HG03521 (cell line): Measurements from ENCODE around the gene BLOC1S6.
A peak's percentile ranks its signal among the peaks of the same experiment; 100 is the strongest.
"Not testable (repeated sequence)": the region's sequence is repeated elsewhere in the genome, so short reads cannot be mapped to it uniquely, and the experiment has no call there.

Experiments used
- ATAC-seq: cut with Tn5 transposase; IDR thresholded peaks from one replicate; pipeline ENCODE4 v1.9.1; 2021; ENCODE audit warnings: mild to moderate bottlenecking, moderate library complexity; ENCODE audit not compliant: unreplicated experiment

BLOC1S6 gene

DNA sequence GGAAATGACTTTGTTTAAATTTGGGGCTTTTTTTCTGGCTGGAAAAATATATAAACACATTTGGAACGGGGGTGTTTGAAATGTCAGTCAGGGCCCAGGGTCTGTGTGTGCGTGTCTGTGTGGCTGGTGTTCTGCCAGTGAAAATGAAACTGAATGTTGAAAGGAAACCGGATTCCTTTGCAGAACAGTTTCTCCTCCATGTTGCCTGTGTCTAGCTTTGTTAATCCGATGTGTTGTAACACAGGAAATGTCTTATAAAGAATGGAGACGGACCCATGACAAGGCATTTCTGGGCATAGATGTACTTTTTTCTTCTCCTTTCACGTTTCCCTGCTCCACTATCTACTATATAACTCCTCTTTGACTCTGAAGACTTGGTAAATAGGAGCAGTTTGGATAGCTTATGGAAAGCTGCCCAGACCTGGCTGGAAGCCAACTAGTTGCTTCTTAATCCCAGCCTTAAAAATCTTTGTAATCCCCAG lies 50.4 kb downstream of the BLOC1S6 start:
- peak; percentile 41 for ATAC-seq

DNA sequence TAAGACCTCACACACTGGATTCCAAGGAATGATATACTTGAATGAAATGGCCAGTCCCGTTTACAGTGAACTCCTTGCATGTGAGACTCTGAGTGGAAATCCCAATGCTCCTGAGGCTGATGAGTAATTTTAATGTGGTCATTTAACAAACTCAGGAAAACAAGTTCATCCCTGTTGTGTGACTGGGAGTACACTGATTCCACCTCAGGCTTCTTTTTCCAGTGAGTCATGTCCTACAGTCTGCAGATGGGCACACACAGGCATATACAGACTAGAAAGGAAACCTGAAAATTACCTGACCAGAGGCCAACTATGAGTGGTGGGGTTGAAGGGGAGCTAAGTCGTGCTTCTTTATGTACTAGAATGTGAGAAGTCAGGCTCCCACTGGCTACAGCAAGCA lies 53.4 kb downstream of the BLOC1S6 start:
- ATAC-seq: no peak

DNA sequence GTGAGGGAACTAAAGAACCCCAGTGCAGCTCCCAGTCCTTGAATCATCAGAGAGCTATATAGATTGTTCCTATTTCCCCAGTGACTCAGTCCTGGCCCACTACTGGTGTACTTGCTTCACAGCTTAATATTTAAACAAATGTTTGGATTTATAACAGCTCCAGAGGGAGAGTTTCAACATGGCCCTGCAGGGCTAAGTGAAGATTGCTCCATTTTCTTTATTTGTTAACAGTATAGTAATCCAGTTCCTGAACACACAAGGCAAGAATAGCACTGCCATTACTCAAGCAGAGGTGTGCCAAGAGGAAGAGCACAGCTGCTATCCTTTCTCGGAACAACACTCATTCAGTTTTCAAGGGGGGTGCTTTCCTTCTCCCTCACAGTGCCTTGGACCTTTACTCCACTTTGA lies 54.2 kb downstream of the BLOC1S6 start:
- ATAC-seq: no peak

DNA sequence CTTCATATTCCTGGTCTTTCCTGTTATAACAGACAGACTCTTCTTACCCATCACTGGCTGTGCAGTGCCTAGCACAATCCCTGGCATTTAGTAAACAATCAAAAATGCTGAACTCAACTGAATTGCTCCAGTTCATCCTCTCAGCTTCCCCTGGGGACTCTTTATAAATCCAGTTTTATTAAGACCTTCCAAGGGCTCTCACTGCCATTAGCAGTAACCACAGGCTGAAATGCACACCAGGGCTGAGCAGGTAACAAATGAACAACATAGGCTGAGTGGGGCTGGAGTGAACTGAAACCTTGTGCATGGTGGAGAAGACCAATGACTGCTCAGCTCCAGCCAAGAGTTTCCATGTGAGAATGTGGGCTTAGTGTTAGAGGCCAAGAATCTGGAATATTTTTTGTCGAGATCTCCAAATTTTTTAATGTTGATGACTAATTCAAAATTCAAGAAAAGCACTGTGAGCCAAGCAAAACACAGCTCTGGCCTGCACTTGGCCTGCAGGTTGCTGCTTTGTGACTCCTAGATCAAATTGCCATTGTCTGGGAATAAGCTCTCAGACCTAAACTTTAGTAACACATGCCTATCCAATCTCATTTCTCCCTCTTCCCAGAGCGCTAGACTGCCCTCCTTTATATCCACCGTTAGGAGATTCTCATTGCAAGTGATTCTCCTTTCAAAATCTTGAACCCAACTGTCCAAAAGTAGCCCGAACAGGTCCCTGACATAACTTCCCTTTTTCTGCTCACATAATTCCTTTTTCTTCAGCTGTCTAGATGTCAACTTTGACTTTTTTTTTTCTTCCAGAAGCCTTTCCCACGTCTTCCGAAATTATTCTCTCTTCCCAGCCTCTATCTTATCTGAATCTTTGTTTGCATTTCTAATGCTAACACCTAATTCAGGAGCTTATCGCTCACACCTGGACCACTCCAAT lies 55.1 kb downstream of the BLOC1S6 start:
- ATAC-seq: no peak

DNA sequence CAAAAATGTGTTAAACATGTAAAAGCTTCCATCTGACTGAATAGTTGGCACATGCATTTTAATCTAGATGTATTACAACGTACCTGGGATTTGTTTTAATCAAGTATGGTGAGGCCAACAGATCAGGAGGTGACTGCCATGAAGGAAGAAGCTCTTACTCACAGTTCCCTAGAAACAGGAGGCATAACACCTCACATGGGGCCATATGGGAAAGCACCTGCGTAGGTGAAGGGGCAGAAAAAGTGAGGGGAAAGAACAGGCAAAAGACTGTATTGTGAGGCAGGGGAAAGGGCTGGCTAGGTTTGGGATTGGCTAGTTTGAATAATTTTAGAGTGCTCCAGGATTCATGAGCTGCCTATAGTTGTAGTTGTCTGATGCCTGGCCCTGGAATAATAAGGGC lies 57.3 kb downstream of the BLOC1S6 start:
- ATAC-seq: no peak

DNA sequence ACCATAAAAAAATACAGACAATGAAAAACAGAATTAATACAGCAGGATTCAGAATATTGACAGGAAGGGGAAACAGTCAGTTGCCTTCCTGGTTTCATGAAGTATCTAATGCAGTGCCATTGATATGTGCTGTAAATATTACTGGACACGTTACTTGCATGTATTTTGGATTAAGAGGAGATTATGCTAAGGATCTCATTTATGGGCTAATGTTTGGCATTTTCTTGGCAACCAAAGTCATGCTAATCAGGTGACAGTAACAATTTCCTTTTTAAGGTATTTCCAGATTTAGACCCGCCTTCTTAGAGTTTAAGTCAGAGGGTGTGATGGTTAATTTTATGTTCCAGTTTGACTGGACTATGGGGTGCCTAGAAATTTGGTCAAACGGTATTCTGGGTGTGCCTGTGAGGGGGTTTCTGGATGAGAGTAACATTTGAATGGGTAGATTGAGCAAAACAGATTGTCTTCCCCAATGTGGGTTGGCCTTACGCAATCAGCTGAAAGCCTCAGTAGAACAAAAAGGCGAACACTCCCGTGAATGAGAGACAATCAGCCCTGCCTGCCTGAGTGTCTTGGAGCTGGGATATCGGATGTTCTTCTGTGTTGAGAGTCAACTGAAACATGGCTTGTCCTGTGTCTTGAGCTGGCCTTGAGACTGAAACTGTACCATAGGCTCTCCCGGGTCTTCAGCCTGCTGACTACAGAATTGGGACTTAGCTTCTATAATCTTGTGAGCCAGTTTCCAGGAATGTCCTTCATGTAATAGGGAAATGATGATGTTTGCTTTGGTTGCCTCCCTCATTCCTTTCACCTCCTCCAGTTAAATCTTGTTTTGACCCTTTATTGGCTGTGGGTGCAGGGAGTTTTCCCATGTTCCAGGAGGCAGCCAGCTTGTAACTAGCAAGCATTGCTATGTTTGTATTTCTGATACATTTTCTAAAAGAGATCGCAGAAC lies 58.1 kb downstream of the BLOC1S6 start:
- ATAC-seq: no peak

DNA sequence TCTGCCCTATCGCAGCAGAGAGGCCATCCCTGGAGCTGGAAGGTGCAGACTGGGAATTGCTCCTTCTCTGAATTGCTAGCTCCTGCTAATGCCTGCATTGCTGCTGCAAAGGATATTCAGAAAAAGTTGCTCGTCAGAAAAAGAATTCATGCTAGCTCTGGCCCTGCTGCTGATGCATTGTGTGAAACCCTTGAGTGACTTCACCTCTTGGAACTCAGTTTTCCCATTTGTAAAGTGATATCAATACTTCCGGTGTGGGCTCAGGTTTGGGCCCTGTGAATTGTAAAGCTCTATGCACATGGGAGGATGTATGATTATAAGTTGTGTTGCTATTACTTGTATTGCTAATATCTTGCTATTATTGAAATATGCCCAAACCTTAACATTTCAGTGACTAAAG lies 59.0 kb downstream of the BLOC1S6 start:
- no peak for ATAC-seq

DNA sequence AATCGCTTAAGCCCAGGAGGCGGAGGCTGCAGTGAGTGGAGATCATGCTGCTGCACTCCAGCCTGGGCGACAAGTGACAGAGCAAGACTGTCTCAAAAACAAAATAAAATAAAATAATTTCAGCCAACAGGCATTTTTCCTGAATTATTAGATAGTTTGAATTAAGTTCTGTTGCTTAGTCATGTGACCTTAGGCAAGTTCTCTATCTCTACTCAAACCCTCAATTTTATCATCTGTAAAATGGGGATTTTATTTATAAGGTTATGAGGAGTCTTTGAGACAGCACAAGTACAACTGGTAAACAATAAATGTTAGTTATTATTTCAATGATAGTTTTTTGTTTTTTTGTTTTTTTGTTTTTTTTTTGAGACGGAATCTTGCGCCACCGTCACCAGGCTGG lies 60.6 kb downstream of the BLOC1S6 start:
- no peak for ATAC-seq

DNA sequence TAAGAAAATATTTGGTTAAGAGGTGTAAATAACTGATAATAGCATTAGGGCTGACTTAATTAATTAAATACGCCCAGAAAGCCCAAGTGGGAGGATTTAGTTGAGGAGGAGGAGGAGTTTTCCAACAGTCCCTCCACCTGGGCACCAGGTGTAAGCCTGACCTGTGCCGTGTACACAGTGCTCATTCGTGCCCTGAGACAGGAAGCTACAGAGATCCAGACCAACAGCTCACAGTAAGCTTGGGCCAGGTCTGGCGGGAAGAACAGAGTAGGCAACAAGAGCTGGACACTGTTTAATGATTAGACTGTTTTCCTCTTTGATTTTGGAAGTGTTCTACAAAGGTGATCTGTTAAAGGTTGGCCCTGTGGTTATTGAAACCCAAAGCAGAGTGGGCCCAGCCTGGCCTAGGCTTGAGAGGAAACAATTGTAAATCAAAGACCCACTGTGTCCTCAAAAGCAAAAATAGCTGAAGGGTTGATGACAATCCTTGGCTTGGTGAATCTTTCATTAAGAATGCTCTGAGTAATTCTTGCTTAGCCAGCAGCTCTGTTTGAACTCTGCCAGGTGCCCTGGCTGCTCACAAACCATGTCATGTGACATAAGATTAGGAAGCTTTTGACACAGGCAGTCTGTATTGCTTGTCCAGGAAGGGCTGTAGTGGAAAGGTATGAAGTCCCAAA lies 61.5 kb downstream of the BLOC1S6 start:
- no peak for ATAC-seq

DNA sequence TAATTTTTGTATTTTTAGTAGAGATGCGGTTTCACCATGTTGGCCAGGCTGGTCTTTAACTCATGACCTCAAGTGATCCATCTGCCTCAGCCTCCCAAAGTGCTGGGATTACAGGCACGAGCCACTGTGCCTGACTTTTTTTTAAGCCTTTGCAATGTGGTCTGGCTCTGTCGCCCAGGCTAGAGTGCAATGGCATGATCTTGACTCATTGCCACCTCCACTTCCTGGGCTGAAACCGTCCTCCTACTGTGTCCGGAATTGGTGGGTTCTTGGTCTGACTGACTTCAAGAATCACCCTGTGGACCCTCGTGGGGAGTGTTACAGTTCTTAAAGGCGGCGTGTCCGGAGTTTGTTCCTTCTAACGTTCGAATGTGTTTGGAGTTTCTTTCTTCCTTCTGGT lies 62.8 kb downstream of the BLOC1S6 start:
- not testable (repeated sequence) for ATAC-seq

DNA sequence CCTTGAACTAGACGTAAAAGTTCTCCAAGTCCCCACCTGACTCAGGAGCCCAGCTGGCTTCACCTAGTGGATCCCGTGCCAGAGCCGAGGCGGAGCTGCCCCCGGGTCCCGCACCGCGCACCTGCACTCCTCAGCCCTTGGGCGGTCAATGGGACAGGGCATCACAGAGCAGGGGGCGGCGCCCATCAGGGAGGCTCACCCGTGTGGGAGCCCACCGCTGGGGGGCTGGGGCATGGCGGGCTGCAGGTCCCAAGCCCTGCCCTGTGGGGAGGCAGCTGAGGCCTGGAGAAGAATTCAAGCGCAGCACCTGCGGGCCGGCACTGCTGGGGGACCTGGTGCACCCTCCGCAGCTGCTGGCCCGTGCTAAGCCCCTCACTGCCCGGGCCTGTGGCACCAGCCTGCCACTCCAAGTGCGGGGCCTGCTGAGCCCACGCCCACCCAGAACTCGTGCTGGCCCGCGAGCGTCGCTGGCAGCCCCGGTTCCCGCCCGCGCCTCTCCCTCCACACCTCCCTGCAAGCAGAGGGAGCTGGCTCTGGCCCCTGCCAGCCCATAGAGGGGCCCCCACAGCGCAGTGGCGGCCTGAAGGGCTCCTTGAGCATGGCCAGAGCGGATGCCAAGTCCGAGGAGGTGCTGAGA lies 63.8 kb downstream of the BLOC1S6 start:
- no peak for ATAC-seq

DNA sequence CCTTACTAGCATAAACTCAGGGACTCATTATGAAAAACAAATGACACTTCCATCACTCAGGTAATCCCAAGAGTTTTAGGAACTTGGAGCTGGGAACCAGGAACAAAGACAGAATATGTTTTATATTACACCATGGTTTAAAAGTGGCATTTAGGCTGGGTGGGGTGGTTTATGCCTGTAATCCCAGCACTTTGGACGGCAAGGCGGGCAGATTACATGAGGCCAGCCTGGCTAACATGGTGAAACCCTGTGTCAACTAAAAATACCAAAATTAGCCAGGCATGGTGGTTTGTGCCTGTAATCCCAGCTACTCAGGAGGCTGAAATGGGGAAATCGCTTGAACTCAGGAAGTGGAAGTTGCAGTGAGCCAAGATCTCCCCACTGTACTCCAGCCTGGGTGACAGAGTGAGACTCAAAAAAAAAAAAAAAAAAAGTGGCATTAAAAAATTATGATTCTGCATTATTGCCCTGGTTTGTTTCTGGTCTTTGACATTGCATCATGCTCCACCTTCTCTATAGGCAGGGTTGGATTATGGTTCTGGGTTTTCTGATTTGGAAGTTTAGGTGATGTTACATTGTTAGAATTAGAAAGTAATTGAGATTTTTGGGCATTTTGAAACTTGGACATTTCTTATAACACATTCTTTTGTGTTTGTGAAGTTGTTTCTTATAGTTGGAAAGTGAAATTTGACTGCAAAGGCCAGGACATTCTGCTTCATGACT lies 66.7 kb downstream of the BLOC1S6 start:
- no peak for ATAC-seq

DNA sequence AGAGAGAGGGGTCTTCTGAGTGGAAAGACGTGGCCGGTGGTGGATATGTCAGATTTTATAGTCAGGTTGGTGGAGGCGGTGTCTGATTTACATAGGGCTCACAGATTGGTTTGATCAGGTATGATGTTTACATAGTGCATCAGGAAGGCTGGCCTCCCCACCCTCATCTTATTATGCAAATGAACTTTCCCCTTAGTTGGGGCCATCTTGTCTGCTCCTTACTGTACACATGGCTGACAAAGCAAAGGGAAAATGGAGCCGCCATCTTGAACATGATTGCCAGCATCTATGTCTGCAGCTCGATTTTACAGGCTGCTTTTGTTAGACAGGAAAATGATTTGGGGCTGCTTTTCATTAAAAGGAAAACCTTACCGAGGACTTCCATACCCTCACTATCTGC lies 67.6 kb downstream of the BLOC1S6 start:
- ATAC-seq: no peak

DNA sequence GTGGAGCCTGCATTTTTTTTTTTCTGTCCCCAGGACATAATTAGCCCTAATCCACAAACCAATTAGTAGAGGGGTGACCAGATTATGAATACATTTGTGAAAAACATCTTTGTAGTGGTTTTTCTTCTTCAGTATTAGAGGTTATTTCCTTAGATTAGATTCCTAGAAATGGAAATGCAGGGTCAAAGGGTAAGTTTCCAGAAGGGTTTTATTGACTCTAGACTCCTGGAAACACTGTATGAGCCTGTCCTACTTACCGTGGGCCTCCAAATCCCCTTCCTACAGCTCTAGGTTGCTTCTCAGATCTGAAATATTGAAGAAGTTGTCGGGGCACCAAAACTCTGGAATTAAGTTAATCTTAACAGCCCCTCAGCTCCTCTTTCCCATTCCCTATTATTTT lies 70.1 kb downstream of the BLOC1S6 start:
- ATAC-seq: no peak

DNA sequence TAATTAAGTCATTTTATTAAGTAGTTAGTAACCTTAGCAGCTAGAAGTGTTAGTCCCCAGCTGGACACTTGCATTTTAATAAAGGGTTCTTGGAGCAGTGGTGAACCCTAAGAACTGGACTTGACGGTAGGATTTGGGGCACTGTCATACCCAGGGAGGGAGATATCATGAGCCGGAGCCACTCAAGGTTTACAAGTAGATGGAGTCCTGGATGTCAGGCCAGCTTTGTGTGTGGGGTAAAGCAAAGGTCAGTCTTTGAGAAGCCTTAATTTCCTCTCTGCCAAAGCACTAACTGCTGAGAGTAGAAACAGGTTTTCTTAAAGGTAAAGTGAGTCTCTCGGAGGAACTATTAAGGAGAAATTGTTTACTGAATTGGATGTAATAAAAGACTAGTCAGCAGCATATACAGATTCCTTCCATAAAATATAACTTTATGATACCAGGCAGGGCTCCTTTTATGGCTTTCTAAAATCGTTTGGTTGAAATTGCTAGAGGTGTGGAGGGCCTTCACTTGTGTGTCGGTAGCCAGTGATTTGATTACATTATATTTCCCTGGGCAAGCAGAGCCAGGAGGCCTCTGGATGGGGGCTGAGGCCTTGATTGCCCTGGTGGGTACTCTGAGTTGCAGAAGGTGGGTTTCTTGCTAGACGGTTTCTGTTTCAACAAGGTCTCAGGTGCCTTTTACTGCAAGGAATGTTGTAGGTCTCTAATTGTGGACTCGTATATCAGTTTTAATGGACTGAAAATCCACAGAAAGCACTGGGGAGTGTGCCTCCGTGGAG lies 70.8 kb downstream of the BLOC1S6 start:
- ATAC-seq: no peak
